Mammary epithelial cell (primary cell): ENCODE results near the gene DTNB.

Source experiments
- CTCF ChIP-seq, 2 donors: IDR thresholded peaks in 1 of 2; conservative IDR thresholded peaks in 1 of 2; 2 replicates each; pipeline ENCODE4 v1.5.1; 2011 to 2012; ENCODE audit warnings: inconsistent platforms in 2 of 2, low read length in 2 of 2, mild to moderate bottlenecking in 2 of 2, control low read depth in 1 of 2, low read depth in 1 of 2; ENCODE audit not compliant: insufficient read depth in 1 of 2; ENCODE audit errors: extremely low read depth in 1 of 2
- EZH2 ChIP-seq: IDR thresholded peaks from 2 replicates; pipeline ENCODE4 v1.6.1; 2012; ENCODE audit warnings: low read length, inconsistent platforms, borderline replicate concordance

GRCh38 chr2:25453199-25453905 is 220.0 kb downstream of the DTNB start:
- TF ChIP-seq CTCF (conservative IDR thresholded peaks at IDR 0.05 in 1 of 2, IDR thresholded peaks at IDR 0.05 in 1 of 2; ENCODE audit: extremely low read depth in 1 of 2, insufficient read depth in 1 of 2, low read depth in 1 of 2, low read length in 2 of 2) (no peak), EZH2 (no peak)
